Activated CD8-positive, alpha-beta memory T cell treated with anti-CD3 and anti-CD28 coated beads for 1 hour (primary cell): ENCODE data around the gene TMX4.
"Not testable (repeated sequence)": the region's sequence is repeated elsewhere in the genome, so short reads cannot be mapped to it uniquely, and the experiment has no call there.

Source experiments
- DNase-seq, 2 donors: peaks; one replicate each; pipeline ENCODE4 v3.0.0-alpha.2; 2020; ENCODE audit warnings: low read depth in 1 of 2; ENCODE audit errors: extremely low read depth in 1 of 2

Gene TMX4

GRCh38 chr20:8019246-8019997 is at the start of gene TMX4:
TSS of gene TMX4 (minus strand) at chr20:8019761. CDS start at chr20:8019613, 148 bp downstream.
- DNase-seq, result peak; percentile 73 to 85

GRCh38 chr20:8067082-8067481 is 47.5 kb upstream of the TMX4 start:
- no peak for DNase-seq

- DNase-seq, result no peak
These were observed 47.1 kb upstream of the TMX4 start for GRCh38 chr20:8066662-8067061.

GRCh38 chr20:8065691-8066090 is 46.1 kb upstream of the TMX4 start:
- DNase-seq, result no peak

GRCh38 chr20:8062756-8063155 is 43.2 kb upstream of the TMX4 start:
- no peak for DNase-seq

GRCh38 chr20:8061861-8062518 is 42.4 kb upstream of the TMX4 start:
- no peak for DNase-seq

GRCh38 chr20:8060977-8061376 is 41.4 kb upstream of the TMX4 start:
- DNase-seq, result no peak

GRCh38 chr20:8057871-8058270 is 38.3 kb upstream of the TMX4 start:
- no peak for DNase-seq

GRCh38 chr20:8055096-8055495 is 35.5 kb upstream of the TMX4 start:
- no peak for DNase-seq

GRCh38 chr20:8050157-8050837 is 30.7 kb upstream of the TMX4 start:
- DNase-seq, result no peak

- no peak for DNase-seq
These were observed 29.7 kb upstream of the TMX4 start for GRCh38 chr20:8049310-8049709.

- no peak for DNase-seq
These were observed 26.4 kb upstream of the TMX4 start for GRCh38 chr20:8045946-8046345.

GRCh38 chr20:8043687-8044282 is 24.2 kb upstream of the TMX4 start:
- no peak for DNase-seq

- DNase-seq, result no peak
These were observed 19.5 kb upstream of the TMX4 start for GRCh38 chr20:8039042-8039441.

- no peak for DNase-seq
These were observed 17.2 kb upstream of the TMX4 start for GRCh38 chr20:8036771-8037170.

GRCh38 chr20:8033151-8033841 is 13.7 kb upstream of the TMX4 start:
- DNase-seq, result no peak

- DNase-seq, result no peak
These were observed 12.9 kb upstream of the TMX4 start for GRCh38 chr20:8032499-8032898.

- DNase-seq, result not testable (repeated sequence)
These were observed 12.0 kb upstream of the TMX4 start for GRCh38 chr20:8031539-8031938.

GRCh38 chr20:8021541-8022269 is 2.1 kb upstream of the TMX4 start:
- DNase-seq, result no peak
